Loucy (cell line): ENCODE data around the gene TBC1D7.

Experiments
- CTCF ChIP-seq: fragments of 200-600 bp; sonication (generic); conservative IDR thresholded peaks from 2 replicates; pipeline ENCODE4 v1.5.1; 2014; ENCODE audit warnings: mild to moderate bottlenecking, antibody characterized with exemption, low read length
- EZH2phosphoT487 ChIP-seq: fragments of 200-600 bp; IDR thresholded peaks from 2 replicates; pipeline ENCODE4 v1.6.1; 2018; ENCODE audit warnings: antibody characterized with exemption, mild to moderate bottlenecking, moderate library complexity, borderline replicate concordance

- TF ChIP-seq CTCF, result no peak
- no peak for TF ChIP-seq EZH2phosphoT487
Measured at GRCh38 chr6:13311155-13311554, 17.2 kb downstream of the TBC1D7 start.
